Activated naive CD4-positive, alpha-beta T cell treated with anti-CD3 and anti-CD28 coated beads, Interleukin-2, amount 50 U/mL, for 24 hours (primary cell): Measurements from ENCODE around the gene HMGXB4.

Experiments used
- H3K27ac Mint-ChIP-seq: one replicate; pipeline ENCODE4 v1.8.0; 2021; ENCODE audit warnings: mild to moderate bottlenecking, mixed read lengths
- H3K27me3 Mint-ChIP-seq: one replicate; pipeline ENCODE4 v1.8.0; 2021; ENCODE audit warnings: mixed read lengths
- H3K36me3 Mint-ChIP-seq: one replicate; pipeline ENCODE4 v1.8.0; 2021; ENCODE audit warnings: mixed read lengths
- H3K4me1 Mint-ChIP-seq: one replicate; pipeline ENCODE4 v1.8.0; 2021; ENCODE audit warnings: mixed read lengths
- H3K4me3 Mint-ChIP-seq: one replicate; pipeline ENCODE4 v1.8.0; 2021; ENCODE audit warnings: mild to moderate bottlenecking, mixed read lengths
- H3K9me3 Mint-ChIP-seq: one replicate; pipeline ENCODE4 v1.8.0; 2021; ENCODE audit warnings: mixed read lengths

HMGXB4 gene

GRCh38 chr22:35257321-35258190, at the start of gene HMGXB4:
Gene HMGXB4 (plus strand): TSS chr22:35257493. CDS start chr22:35262391, 4,898 bp downstream.
- Mint-ChIP-seq H3K4me1 (peaks cover 37% of the 10 kb centered on the region), H3K36me3 (no peaks in the 10 kb centered on the region), H3K9me3 (no peaks in the 10 kb centered on the region), H3K27ac (peak within 1 kb of the TSS; percentile 94), H3K4me3 (peak within 1 kb of the TSS; percentile 92), H3K27me3 (no peaks in the 10 kb centered on the region)

- Mint-ChIP-seq H3K27me3 (peaks cover 7% of the 10 kb centered on the region), H3K4me1 (no peaks in the 10 kb centered on the region), H3K9me3 (no peaks in the 10 kb centered on the region), H3K36me3 (no peaks in the 10 kb centered on the region), H3K27ac (no peak overlapping the region), H3K4me3 (no peak overlapping the region)
These were observed 49.3 kb upstream of the HMGXB4 start for GRCh38 chr22:35208003-35208402.

- Mint-ChIP-seq H3K4me1 (no peaks in the 10 kb centered on the region), H3K4me3 (no peak overlapping the region), H3K36me3 (no peaks in the 10 kb centered on the region), H3K27me3 (peaks cover 7% of the 10 kb centered on the region), H3K27ac (no peak overlapping the region), H3K9me3 (no peaks in the 10 kb centered on the region)
These were observed 48.1 kb upstream of the HMGXB4 start for GRCh38 chr22:35209203-35209602.

GRCh38 chr22:35212009-35212408, 45.3 kb upstream of the HMGXB4 start:
- peaks cover 5% of the 10 kb centered on the region for H3K27me3 Mint-ChIP-seq
- H3K36me3 Mint-ChIP-seq, result no peaks in the 10 kb centered on the region
- no peak overlapping the region for H3K4me3 Mint-ChIP-seq
- no peaks in the 10 kb centered on the region for H3K9me3 Mint-ChIP-seq
- H3K27ac Mint-ChIP-seq, result no peak overlapping the region
- no peaks in the 10 kb centered on the region for H3K4me1 Mint-ChIP-seq

- Mint-ChIP-seq H3K9me3 (no peaks in the 10 kb centered on the region), H3K4me3 (no peak overlapping the region), H3K36me3 (no peaks in the 10 kb centered on the region), H3K4me1 (no peaks in the 10 kb centered on the region), H3K27me3 (peaks cover 2% of the 10 kb centered on the region), H3K27ac (no peak overlapping the region)
These were observed 44.3 kb upstream of the HMGXB4 start for GRCh38 chr22:35212996-35213395.

GRCh38 chr22:35214968-35215367, 42.3 kb upstream of the HMGXB4 start:
- no peaks in the 10 kb centered on the region for H3K27me3 Mint-ChIP-seq
- no peak overlapping the region for H3K4me3 Mint-ChIP-seq
- H3K9me3 Mint-ChIP-seq, result no peaks in the 10 kb centered on the region
- no peak overlapping the region for H3K27ac Mint-ChIP-seq
- H3K36me3 Mint-ChIP-seq, result no peaks in the 10 kb centered on the region
- H3K4me1 Mint-ChIP-seq, result no peaks in the 10 kb centered on the region

- no peaks in the 10 kb centered on the region for H3K9me3 Mint-ChIP-seq
- no peaks in the 10 kb centered on the region for H3K27me3 Mint-ChIP-seq
- no peak overlapping the region for H3K27ac Mint-ChIP-seq
- H3K36me3 Mint-ChIP-seq, result no peaks in the 10 kb centered on the region
- no peak overlapping the region for H3K4me3 Mint-ChIP-seq
- no peaks in the 10 kb centered on the region for H3K4me1 Mint-ChIP-seq
These were observed 41.3 kb upstream of the HMGXB4 start for GRCh38 chr22:35215993-35216392.

- Mint-ChIP-seq H3K36me3 (no peaks in the 10 kb centered on the region), H3K27me3 (no peaks in the 10 kb centered on the region), H3K4me3 (no peak overlapping the region), H3K4me1 (no peaks in the 10 kb centered on the region), H3K9me3 (no peaks in the 10 kb centered on the region), H3K27ac (no peak overlapping the region)
These were observed 39.8 kb upstream of the HMGXB4 start for GRCh38 chr22:35217527-35217926.

GRCh38 chr22:35218079-35218478, 39.2 kb upstream of the HMGXB4 start:
- Mint-ChIP-seq H3K36me3 (no peaks in the 10 kb centered on the region), H3K4me1 (no peaks in the 10 kb centered on the region), H3K27me3 (peaks cover 2% of the 10 kb centered on the region), H3K9me3 (no peaks in the 10 kb centered on the region), H3K4me3 (no peak overlapping the region), H3K27ac (no peak overlapping the region)

GRCh38 chr22:35219012-35219411, 38.3 kb upstream of the HMGXB4 start:
- Mint-ChIP-seq H3K4me3 (no peak overlapping the region), H3K27me3 (peaks cover 2% of the 10 kb centered on the region), H3K36me3 (no peaks in the 10 kb centered on the region)

GRCh38 chr22:35220221-35220620, 37.1 kb upstream of the HMGXB4 start:
- Mint-ChIP-seq H3K9me3 (no peaks in the 10 kb centered on the region), H3K36me3 (no peaks in the 10 kb centered on the region), H3K4me1 (no peaks in the 10 kb centered on the region), H3K27me3 (peaks cover 2% of the 10 kb centered on the region), H3K27ac (no peak overlapping the region), H3K4me3 (no peak overlapping the region)

More at GRCh38 chr22:35219012-35219411, 38.3 kb upstream of the HMGXB4 start:
- Mint-ChIP-seq H3K27ac (no peak overlapping the region), H3K9me3 (no peaks in the 10 kb centered on the region), H3K4me1 (no peaks in the 10 kb centered on the region)

- no peaks in the 10 kb centered on the region for H3K4me1 Mint-ChIP-seq
- no peak overlapping the region for H3K4me3 Mint-ChIP-seq
- no peaks in the 10 kb centered on the region for H3K36me3 Mint-ChIP-seq
- no peaks in the 10 kb centered on the region for H3K9me3 Mint-ChIP-seq
- no peak overlapping the region for H3K27ac Mint-ChIP-seq
- peaks cover 5% of the 10 kb centered on the region for H3K27me3 Mint-ChIP-seq
These were observed 32.3 kb upstream of the HMGXB4 start for GRCh38 chr22:35225010-35225409.

GRCh38 chr22:35226958-35227647, 30.2 kb upstream of the HMGXB4 start:
- Mint-ChIP-seq H3K4me1 (peaks cover 15% of the 10 kb centered on the region), H3K36me3 (no peaks in the 10 kb centered on the region), H3K27ac (no peak overlapping the region), H3K4me3 (no peak overlapping the region), H3K9me3 (no peaks in the 10 kb centered on the region), H3K27me3 (peaks cover 6% of the 10 kb centered on the region)

- H3K27ac Mint-ChIP-seq, result no peak overlapping the region
- peaks cover 5% of the 10 kb centered on the region for H3K27me3 Mint-ChIP-seq
These were observed 27.4 kb upstream of the HMGXB4 start for GRCh38 chr22:35229865-35230264.

GRCh38 chr22:35230417-35230816, 26.9 kb upstream of the HMGXB4 start:
- Mint-ChIP-seq H3K27ac (no peak overlapping the region), H3K9me3 (no peaks in the 10 kb centered on the region), H3K27me3 (peaks cover 6% of the 10 kb centered on the region), H3K36me3 (no peaks in the 10 kb centered on the region), H3K4me3 (no peak overlapping the region), H3K4me1 (peaks cover 15% of the 10 kb centered on the region)

More at GRCh38 chr22:35229865-35230264, 27.4 kb upstream of the HMGXB4 start:
- Mint-ChIP-seq H3K36me3 (no peaks in the 10 kb centered on the region), H3K4me1 (peaks cover 15% of the 10 kb centered on the region), H3K9me3 (no peaks in the 10 kb centered on the region), H3K4me3 (no peak overlapping the region)
